SU-DHL-6 (cell line): Measurements from ENCODE around the gene TNNC1.

ENCODE experiments used
- H2AFZ ChIP-seq: fragments of 200-600 bp; sonication (generic); 2 replicates; pipeline ENCODE4 v1.6.1; 2014; ENCODE audit warnings: low read depth, mild to moderate bottlenecking, moderate library complexity, mixed read lengths, antibody characterized with exemption, low read length; ENCODE audit not compliant: severe bottlenecking
- H3F3A ChIP-seq: fragments of 200-600 bp; shearing (Covaris generic); 2 replicates; pipeline ENCODE4 v1.6.0; 2016; ENCODE audit warnings: antibody characterized with exemption, mild to moderate bottlenecking; ENCODE audit not compliant: insufficient read depth
- H3K27ac ChIP-seq: fragments of 200-600 bp; sonication (generic); 2 replicates; pipeline ENCODE4 v1.5.1; 2016; ENCODE audit warnings: low read depth, mild to moderate bottlenecking, low read length, moderate library complexity, mixed read lengths
- H3K27me3 ChIP-seq: fragments of 200-600 bp; sonication (generic), shearing (Covaris generic); 2 replicates; pipeline ENCODE4 v1.6.0; 2014; ENCODE audit warnings: mild to moderate bottlenecking, low read length
- H3K36me3 ChIP-seq: fragments of 200-600 bp; sonication (generic); 2 replicates; pipeline ENCODE4 v1.6.1; 2014; ENCODE audit warnings: mild to moderate bottlenecking, low read length, mixed read lengths
- H3K4me2 ChIP-seq: fragments of 300-600, 200-600 bp; shearing (Covaris generic), sonication (generic); 2 replicates; pipeline ENCODE4 v1.6.0; 2014; ENCODE audit warnings: low read length, low read depth, mild to moderate bottlenecking; ENCODE audit not compliant: poor library complexity, severe bottlenecking
- H3K4me3 ChIP-seq: fragments of 200-600 bp; sonication (generic); 2 replicates; pipeline ENCODE4 v1.5.1; 2014; ENCODE audit warnings: antibody characterized with exemption, low read length, mild to moderate bottlenecking, mixed read lengths; ENCODE audit not compliant: insufficient read depth, poor library complexity, severe bottlenecking
- H3K79me2 ChIP-seq: fragments of 200-600 bp; sonication (generic); 2 replicates; pipeline ENCODE4 v1.6.1; 2014; ENCODE audit warnings: mild to moderate bottlenecking, low read length, moderate library complexity; ENCODE audit not compliant: insufficient read depth
- H3K9ac ChIP-seq: fragments of 200-600 bp; sonication (generic); 2 replicates; pipeline ENCODE4 v1.7.0; 2014; ENCODE audit warnings: mild to moderate bottlenecking, low read length
- H3K9me2 ChIP-seq: fragments of 200-600 bp; sonication (generic); replicated peaks from 2 replicates; pipeline ENCODE4 v1.6.1; 2014; ENCODE audit warnings: low read length; ENCODE audit not compliant: insufficient read depth
- H3K9me3 ChIP-seq: fragments of 200-600 bp; sonication (generic); 2 replicates; pipeline ENCODE4 v1.6.1; 2014; ENCODE audit warnings: low read length, mixed read lengths; ENCODE audit not compliant: insufficient read depth
- H4K20me1 ChIP-seq: fragments of 200-600 bp; sonication (generic); 2 replicates; pipeline ENCODE4 v1.6.1; 2014; ENCODE audit warnings: low read depth, mild to moderate bottlenecking, antibody characterized with exemption, low read length, moderate library complexity, mixed read lengths
- CTCF ChIP-seq: fragments of 200-600 bp; sonication (generic); IDR thresholded peaks from one replicate; pipeline ENCODE4 v1.5.1; 2017; ENCODE audit warnings: antibody characterized with exemption, mild to moderate bottlenecking, low read length, moderate library complexity; ENCODE audit not compliant: insufficient read depth, poor library complexity, severe bottlenecking
- EZH2phosphoT487 ChIP-seq: fragments of 200-600 bp; sonication (generic), shearing (Covaris generic); conservative IDR thresholded peaks from 2 replicates; pipeline ENCODE4 v1.6.1; 2018; ENCODE audit warnings: mild to moderate bottlenecking, antibody characterized with exemption, low read length, moderate library complexity, mixed read lengths

The TNNC1 gene

GRCh38 chr3:52443791-52444687 lies 9.8 kb downstream of the TNNC1 start:
- H3K9me2 ChIP-seq, result no peaks in the 10 kb centered on the region
- no peaks in the 10 kb centered on the region for H3K27me3 ChIP-seq
- H3K79me2 ChIP-seq, result no peaks in the 10 kb centered on the region
- no peaks in the 10 kb centered on the region for H3K36me3 ChIP-seq
- no peaks in the 10 kb centered on the region for H3F3A ChIP-seq
- H3K27ac ChIP-seq, result no peak overlapping the region
- H2AFZ ChIP-seq, result no peak overlapping the region
- no peaks in the 10 kb centered on the region for H4K20me1 ChIP-seq
- no peaks in the 10 kb centered on the region for H3K9me3 ChIP-seq
- no peak overlapping the region for H3K4me2 ChIP-seq
- TF ChIP-seq EZH2phosphoT487 (no peak), CTCF (no peak)
- H3K4me3 ChIP-seq, result no peak overlapping the region
- H3K9ac ChIP-seq, result no peak overlapping the region

GRCh38 chr3:52443268-52443610 lies 10.6 kb downstream of the TNNC1 start:
- no peak overlapping the region for H3K27ac ChIP-seq
- H3K36me3 ChIP-seq, result no peaks in the 10 kb centered on the region
- TF ChIP-seq CTCF, result no peak
- no peak overlapping the region for H3K4me3 ChIP-seq
- H3K9me3 ChIP-seq, result no peaks in the 10 kb centered on the region
- no peak overlapping the region for H3K9ac ChIP-seq
- no peaks in the 10 kb centered on the region for H3K27me3 ChIP-seq
- no peaks in the 10 kb centered on the region for H4K20me1 ChIP-seq
- no peaks in the 10 kb centered on the region for H3K9me2 ChIP-seq
- no peak overlapping the region for H3K4me2 ChIP-seq
- H2AFZ ChIP-seq, result no peak overlapping the region
- H3F3A ChIP-seq, result no peaks in the 10 kb centered on the region
- no peaks in the 10 kb centered on the region for H3K79me2 ChIP-seq

GRCh38 chr3:52442409-52443267 lies 11.2 kb downstream of the TNNC1 start:
- no peak overlapping the region for H3K9ac ChIP-seq
- no peaks in the 10 kb centered on the region for H3K79me2 ChIP-seq
- H3K36me3 ChIP-seq, result no peaks in the 10 kb centered on the region
- no peaks in the 10 kb centered on the region for H3K9me2 ChIP-seq
- H3K27ac ChIP-seq, result no peak overlapping the region
- H3K4me3 ChIP-seq, result no peak overlapping the region
- no peak overlapping the region for H2AFZ ChIP-seq
- H3F3A ChIP-seq, result no peaks in the 10 kb centered on the region
- no peaks in the 10 kb centered on the region for H4K20me1 ChIP-seq
- H3K4me2 ChIP-seq, result no peak overlapping the region
- no peaks in the 10 kb centered on the region for H3K9me3 ChIP-seq
- TF ChIP-seq EZH2phosphoT487, result no peak
- TF ChIP-seq CTCF, result no peak
- H3K27me3 ChIP-seq, result no peaks in the 10 kb centered on the region
